Psoas muscle (tissue), 8 donors: Measurements from ENCODE around the gene COPZ1. TPM values are rescaled to one million over a fixed set of nuclear protein-coding genes. Genes with fewer than 3 reads are reported as not detected.

Experiments used
- ATAC-seq, 4 donors: fragments of 200-7000 bp; cut with Tn5 transposase; one replicate each; pipeline ENCODE4 v1.9.1; 2020; ENCODE audit warnings: moderate library complexity in 3 of 4, mild to moderate bottlenecking in 2 of 4
- DNase-seq, 2 donors: peaks; one replicate each; pipeline ENCODE4 v3.0.0-alpha.2; 2020
- H3K27ac ChIP-seq: fragments of 200-600 bp; one replicate; pipeline ENCODE4 v1.8.0; 2022
- H3K27me3 ChIP-seq, 3 donors: fragments of 200-600 bp in 1 of 3; one replicate each; pipeline versions ENCODE4 v1.6.1 to v1.8.0; 2013 to 2022; ENCODE audit warnings: low read length in 2 of 3, mild to moderate bottlenecking in 2 of 3, moderate library complexity in 1 of 3; ENCODE audit not compliant: insufficient read depth in 3 of 3
- H3K36me3 ChIP-seq, 2 donors: fragments of 200-600 bp in 1 of 2; one replicate each; pipeline versions ENCODE4 v1.6.1 to v1.8.0; 2013 to 2022; ENCODE audit warnings: low read depth in 1 of 2, mild to moderate bottlenecking in 1 of 2, moderate library complexity in 1 of 2; ENCODE audit not compliant: insufficient read depth in 1 of 2
- H3K4me1 ChIP-seq: fragments of 200-600 bp; one replicate; pipeline ENCODE4 v1.8.0; 2022
- H3K4me3 ChIP-seq: fragments of 200-600 bp; one replicate; pipeline ENCODE4 v1.8.0; 2022; ENCODE audit warnings: mild to moderate bottlenecking
- H3K9me3 ChIP-seq: fragments of 200-600 bp; one replicate; pipeline ENCODE4 v1.8.0; 2022
- CTCF ChIP-seq: fragments of 200-600 bp; IDR thresholded peaks from one replicate; pipeline ENCODE4 v1.8.0; 2022; ENCODE audit warnings: antibody characterized with exemption
- WGBS, 3 donors: extraction: QIAGEN DNeasy Blood & Tissue Kit; methylation state at CpG; one replicate each; pipeline versions ENCODE4 v1.1.6 to v1.1.7; 2013; 5-methylcytosine and 5-hydroxymethylcytosine counted together
- intact Hi-C, 2 donors: fragments of 100-400 bp; cut with DNase I; formaldehyde crosslinking; loops; one replicate each; pipeline versions ENCODE4 v1.11.0 to v1.14.2; 2022
- polyA plus RNA-seq, 3 donors: library from polyadenylated mRNA; stranded (reverse); fragments of 200-250 nt; gene quantifications; one replicate each; pipeline ENCODE4 v1.2.3, GENCODE V29; 2013
- total RNA-seq, 4 donors: library from RNA; stranded (reverse); fragmentation: NEBNext Ultra II Directional in 2 of 4; extraction: Animal tissue kit (Norgen Biotek cat#: 25700) in 2 of 4; gene quantifications; one replicate each; pipeline versions ENCODE4 v1.2.1 to v1.2.4, GENCODE V29; 2021 to 2023
- donor health status: healthy with polysubstance abuse.
- donor health status: DM: no; HTN: no; CAD: no; lungs with moderate emphysema.
- donor health status: Bipolar disorder and iron deficiency.
- donor health status: healthy.
- donor health status: DM: yes; HTN: yes; CAD: no.
- donor health status: DM: no; HTN: no; CAD: no.
- donor health status: DM: no; HTN: no; CAD: no.
- donor health status: DM: yes; HTN: yes; CAD: no.

Gene COPZ1
- total and polyA plus RNA-seq, 7 donors, result 77.8 to 131 (median 88.3) TPM

GRCh38 chr12:54300732-54301427 lies 24.1 kb upstream of the COPZ1 start, which contains the start of gene NFE2:
Gene NFE2 (minus strand): TSS chr12:54301015. CDS start chr12:54295248, 5,767 bp downstream.
- H3K27me3 ChIP-seq, result no peaks in the 10 kb centered on the region
- TF ChIP-seq CTCF, result no peak
- H3K27ac ChIP-seq, result peak within 1 kb of the TSS; percentile 4
- intact Hi-C loops, result no loop called here
- DNase-seq (peak; percentile 46 to 74), ATAC-seq (peak; percentile 75 to 88 (median 81))
- peaks cover 35% of the 10 kb centered on the region for H3K4me1 ChIP-seq
- no peaks in the 10 kb centered on the region for H3K9me3 ChIP-seq
- no peaks in the 10 kb centered on the region for H3K36me3 ChIP-seq
- H3K4me3 ChIP-seq, result peak within 1 kb of the TSS; percentile 54
- WGBS, 3 donors, result 5 to 6% (median 5%) methylated on average over 26 of the region's 26 CpGs

- Histone ChIP-seq H3K4me3 (no peak overlapping the region), H3K27me3 (no peaks in the 10 kb centered on the region), H3K9me3 (no peaks in the 10 kb centered on the region), H3K27ac (no peak overlapping the region), H3K36me3 (no peaks in the 10 kb centered on the region), H3K4me1 (peaks cover 35% of the 10 kb centered on the region)
- TF ChIP-seq CTCF, result no peak
- ATAC-seq (no peak), DNase-seq (no peak)
- intact Hi-C loops, result no loop called here
- 91 to 100% (median 93%) methylated on average over 1 of the region's 1 CpG for WGBS, 3 donors
Measured at GRCh38 chr12:54301428-54302048, 23.4 kb upstream of the COPZ1 start.

GRCh38 chr12:54303640-54304039 lies 21.3 kb upstream of the COPZ1 start:
- no peak overlapping the region for H3K4me3 ChIP-seq
- H3K27me3 ChIP-seq, result no peaks in the 10 kb centered on the region
- TF ChIP-seq CTCF, result no peak
- H3K36me3 ChIP-seq, result no peaks in the 10 kb centered on the region
- DNase-seq (no peak), ATAC-seq (no peak)
- no peak overlapping the region for H3K27ac ChIP-seq
- H3K9me3 ChIP-seq, result no peaks in the 10 kb centered on the region
- H3K4me1 ChIP-seq, result peaks cover 35% of the 10 kb centered on the region
- intact Hi-C loops, result no loop called here

GRCh38 chr12:54304187-54304810 lies 20.6 kb upstream of the COPZ1 start:
- Histone ChIP-seq H3K27me3 (no peaks in the 10 kb centered on the region), H3K27ac (no peak overlapping the region), H3K4me1 (peaks cover 35% of the 10 kb centered on the region), H3K9me3 (no peaks in the 10 kb centered on the region), H3K36me3 (no peaks in the 10 kb centered on the region), H3K4me3 (no peak overlapping the region)
- 24 to 29% (median 27%) methylated on average over 12 of the region's 12 CpGs for WGBS, 3 donors
- DNase-seq (peak; percentile 69 to 84), ATAC-seq (peak; percentile 79 to 90 (median 82))
- TF ChIP-seq CTCF, result no peak
- intact Hi-C loops, result no loop called here
